Measurements from ENCODE around the gene UMODL1.

GRCh38 chr21:42022906-42023305 lies 48.2 kb upstream of the UMODL1 start:
- TF ChIP-seq CTCF (conservative IDR thresholded peaks at IDR 0.05) (no peak), ZFX (IDR thresholded peaks at IDR 0.05) (no peak)
